HEK293 (cell line): ENCODE data around the gene DGKZ.

Experiments used
- GLIS2 ChIP-seq: fragments of 450-650 bp; formaldehyde crosslinking; IDR thresholded peaks from 2 replicates; pipeline ENCODE4 v1.5.1; 2016; ENCODE audit warnings: missing biosample characterization, missing genetic modification characterization
- RBAK ChIP-seq: fragments of 450-650 bp; formaldehyde crosslinking; IDR thresholded peaks from 2 replicates; pipeline ENCODE4 v1.5.1; 2016; ENCODE audit warnings: missing biosample characterization, missing genetic modification characterization
- SCRT1 ChIP-seq: fragments of 450-650 bp; formaldehyde crosslinking; IDR thresholded peaks from 2 replicates; pipeline ENCODE4 v1.5.1; 2016; ENCODE audit warnings: missing biosample characterization, missing genetic modification characterization, borderline replicate concordance
- TCF7L2 ChIP-seq: IDR thresholded peaks from 2 replicates; pipeline ENCODE4 v1.6.1; 2011; ENCODE audit warnings: low read depth, mild to moderate bottlenecking, inconsistent platforms, low read length, moderate library complexity, borderline replicate concordance
- ZNF24 ChIP-seq: fragments of 450-650 bp; formaldehyde crosslinking; IDR thresholded peaks from 2 replicates; pipeline ENCODE4 v1.5.1; 2016; ENCODE audit warnings: missing biosample characterization, missing genetic modification characterization
- ZNF274 ChIP-seq, 2 experiments: fragments of 200-500 bp in 1 of 2; fragments of 450-650 bp in 1 of 2; sonication (Bioruptor generic) in 1 of 2; formaldehyde crosslinking in 1 of 2; IDR thresholded peaks; 2 replicates each; pipeline versions ENCODE4 v1.5.1 to v1.6.1; 2014 to 2016; ENCODE audit warnings: borderline replicate concordance in 1 of 2, inconsistent platforms in 1 of 2, low read length in 1 of 2, missing biosample characterization in 1 of 2, missing genetic modification characterization in 1 of 2
- ZNF501 ChIP-seq: fragments of 450-650 bp; formaldehyde crosslinking; IDR thresholded peaks from 2 replicates; pipeline ENCODE4 v1.5.1; 2016; ENCODE audit warnings: missing biosample characterization, missing genetic modification characterization
- ZNF548 ChIP-seq: fragments of 450-650 bp; formaldehyde crosslinking; IDR thresholded peaks from 2 replicates; pipeline ENCODE4 v1.5.1; 2016; ENCODE audit warnings: missing biosample characterization, missing genetic modification characterization
- ZSCAN30 ChIP-seq: fragments of 450-650 bp; IDR thresholded peaks from 2 replicates; pipeline ENCODE4 v1.5.1; 2018; ENCODE audit warnings: missing biosample characterization, mild to moderate bottlenecking, missing genetic modification characterization, moderate library complexity
- TF ChIP-seq, protein P1 (sequence below): fragments of 450-650 bp; formaldehyde crosslinking; IDR thresholded peaks from 2 replicates; pipeline ENCODE4 v1.5.1; 2016; ENCODE audit warnings: missing biosample characterization, missing genetic modification characterization
- TF ChIP-seq, protein P2 (sequence below): fragments of 450-650 bp; formaldehyde crosslinking; IDR thresholded peaks from 2 replicates; pipeline ENCODE4 v1.5.1; 2017; ENCODE audit warnings: missing biosample characterization, missing genetic modification characterization
- TF ChIP-seq, protein P3 (sequence below): fragments of 450-650 bp; IDR thresholded peaks from 2 replicates; pipeline ENCODE4 v1.5.1; 2018; ENCODE audit warnings: missing biosample characterization, mild to moderate bottlenecking, missing genetic modification characterization

DNA sequence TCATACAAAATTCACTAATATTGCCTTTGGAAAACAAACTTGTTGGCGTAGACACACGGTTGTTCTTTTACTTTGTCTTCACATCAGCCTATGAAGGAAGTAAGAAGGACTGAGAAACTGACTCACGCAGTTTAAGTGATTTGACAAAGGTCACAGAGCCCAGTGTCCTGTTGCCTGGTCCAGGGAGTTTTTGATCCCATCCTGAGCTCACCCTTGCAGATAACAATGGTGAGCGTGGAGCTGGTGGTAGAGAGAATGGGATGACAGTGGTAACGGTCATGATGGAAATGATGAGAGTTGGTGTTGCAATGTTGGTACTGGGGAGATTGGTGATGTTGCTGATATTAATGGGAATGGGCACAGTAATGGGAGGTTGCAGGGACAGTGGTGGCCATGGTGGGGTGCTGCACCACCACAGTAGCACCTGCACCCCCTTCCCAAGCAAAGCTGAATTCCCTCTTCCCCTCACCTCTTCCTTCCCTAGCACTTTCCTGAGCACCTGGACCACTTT, 47.8 kb upstream of the DGKZ start:
- TF ChIP-seq ZNF274 (IDR thresholded peaks at IDR 0.05; ENCODE audit: low read length) (no peak), ZNF274 (tag by site-specific recombination; IDR thresholded peaks at IDR 0.05; ENCODE audit: borderline replicate concordance) (no peak), ZNF24 (tag by site-specific recombination) (no peak), ZNF501 (tag by site-specific recombination) (no peak), RBAK (no peak), SCRT1 (no peak), ZSCAN30 (tag by site-specific recombination) (no peak), ZNF548 (tag by site-specific recombination) (no peak), TCF7L2 (no peak), GLIS2 (tag by site-specific recombination) (no peak)
- TF ChIP-seq, protein P1, sequence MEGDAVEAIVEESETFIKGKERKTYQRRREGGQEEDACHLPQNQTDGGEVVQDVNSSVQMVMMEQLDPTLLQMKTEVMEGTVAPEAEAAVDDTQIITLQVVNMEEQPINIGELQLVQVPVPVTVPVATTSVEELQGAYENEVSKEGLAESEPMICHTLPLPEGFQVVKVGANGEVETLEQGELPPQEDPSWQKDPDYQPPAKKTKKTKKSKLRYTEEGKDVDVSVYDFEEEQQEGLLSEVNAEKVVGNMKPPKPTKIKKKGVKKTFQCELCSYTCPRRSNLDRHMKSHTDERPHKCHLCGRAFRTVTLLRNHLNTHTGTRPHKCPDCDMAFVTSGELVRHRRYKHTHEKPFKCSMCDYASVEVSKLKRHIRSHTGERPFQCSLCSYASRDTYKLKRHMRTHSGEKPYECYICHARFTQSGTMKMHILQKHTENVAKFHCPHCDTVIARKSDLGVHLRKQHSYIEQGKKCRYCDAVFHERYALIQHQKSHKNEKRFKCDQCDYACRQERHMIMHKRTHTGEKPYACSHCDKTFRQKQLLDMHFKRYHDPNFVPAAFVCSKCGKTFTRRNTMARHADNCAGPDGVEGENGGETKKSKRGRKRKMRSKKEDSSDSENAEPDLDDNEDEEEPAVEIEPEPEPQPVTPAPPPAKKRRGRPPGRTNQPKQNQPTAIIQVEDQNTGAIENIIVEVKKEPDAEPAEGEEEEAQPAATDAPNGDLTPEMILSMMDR (tag by site-specific recombination): no peak
- TF ChIP-seq, protein P2, sequence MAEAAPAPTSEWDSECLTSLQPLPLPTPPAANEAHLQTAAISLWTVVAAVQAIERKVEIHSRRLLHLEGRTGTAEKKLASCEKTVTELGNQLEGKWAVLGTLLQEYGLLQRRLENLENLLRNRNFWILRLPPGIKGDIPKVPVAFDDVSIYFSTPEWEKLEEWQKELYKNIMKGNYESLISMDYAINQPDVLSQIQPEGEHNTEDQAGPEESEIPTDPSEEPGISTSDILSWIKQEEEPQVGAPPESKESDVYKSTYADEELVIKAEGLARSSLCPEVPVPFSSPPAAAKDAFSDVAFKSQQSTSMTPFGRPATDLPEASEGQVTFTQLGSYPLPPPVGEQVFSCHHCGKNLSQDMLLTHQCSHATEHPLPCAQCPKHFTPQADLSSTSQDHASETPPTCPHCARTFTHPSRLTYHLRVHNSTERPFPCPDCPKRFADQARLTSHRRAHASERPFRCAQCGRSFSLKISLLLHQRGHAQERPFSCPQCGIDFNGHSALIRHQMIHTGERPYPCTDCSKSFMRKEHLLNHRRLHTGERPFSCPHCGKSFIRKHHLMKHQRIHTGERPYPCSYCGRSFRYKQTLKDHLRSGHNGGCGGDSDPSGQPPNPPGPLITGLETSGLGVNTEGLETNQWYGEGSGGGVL (tag by site-specific recombination): no peak
- TF ChIP-seq, protein P3, sequence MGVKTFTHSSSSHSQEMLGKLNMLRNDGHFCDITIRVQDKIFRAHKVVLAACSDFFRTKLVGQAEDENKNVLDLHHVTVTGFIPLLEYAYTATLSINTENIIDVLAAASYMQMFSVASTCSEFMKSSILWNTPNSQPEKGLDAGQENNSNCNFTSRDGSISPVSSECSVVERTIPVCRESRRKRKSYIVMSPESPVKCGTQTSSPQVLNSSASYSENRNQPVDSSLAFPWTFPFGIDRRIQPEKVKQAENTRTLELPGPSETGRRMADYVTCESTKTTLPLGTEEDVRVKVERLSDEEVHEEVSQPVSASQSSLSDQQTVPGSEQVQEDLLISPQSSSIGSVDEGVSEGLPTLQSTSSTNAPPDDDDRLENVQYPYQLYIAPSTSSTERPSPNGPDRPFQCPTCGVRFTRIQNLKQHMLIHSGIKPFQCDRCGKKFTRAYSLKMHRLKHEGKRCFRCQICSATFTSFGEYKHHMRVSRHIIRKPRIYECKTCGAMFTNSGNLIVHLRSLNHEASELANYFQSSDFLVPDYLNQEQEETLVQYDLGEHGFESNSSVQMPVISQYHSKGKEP (tag by site-specific recombination): no peak
